ENCODE results near the gene OR51B4.
"Not testable (repeated sequence)": the region's sequence is repeated elsewhere in the genome, so short reads cannot be mapped to it uniquely, and the experiment has no call there.

Gene OR51B4

DNA sequence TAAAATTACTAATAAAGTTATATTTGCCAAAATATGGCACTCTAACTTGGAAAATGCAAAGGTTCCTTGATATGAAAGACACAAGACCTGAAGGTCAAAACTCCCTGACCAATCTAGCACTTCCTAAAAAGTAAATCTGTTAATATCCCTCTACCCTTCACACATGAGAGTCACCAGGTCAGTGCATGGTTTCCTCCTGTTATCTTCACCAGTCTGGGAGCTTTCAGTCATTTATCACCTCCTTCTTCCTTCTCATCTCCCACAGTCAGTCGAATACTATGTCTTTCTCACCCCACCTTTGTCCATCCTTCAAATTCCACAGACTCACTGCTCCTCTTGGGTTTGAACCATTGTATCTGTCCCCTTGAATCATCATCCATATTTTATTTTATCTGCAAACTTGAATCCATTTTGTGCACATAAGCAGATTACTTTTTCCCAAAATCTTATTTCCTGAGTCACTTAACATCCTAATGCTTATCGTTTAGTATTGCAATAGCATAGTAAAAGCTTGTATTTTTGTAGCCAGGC, 34.6 kb downstream of the OR51B4 start:
- in situ Hi-C loops (cut with HindIII; ENCODE audit: low sequenced_read_pairs) = no loop called here
- TF ChIP-seq, protein P1, sequence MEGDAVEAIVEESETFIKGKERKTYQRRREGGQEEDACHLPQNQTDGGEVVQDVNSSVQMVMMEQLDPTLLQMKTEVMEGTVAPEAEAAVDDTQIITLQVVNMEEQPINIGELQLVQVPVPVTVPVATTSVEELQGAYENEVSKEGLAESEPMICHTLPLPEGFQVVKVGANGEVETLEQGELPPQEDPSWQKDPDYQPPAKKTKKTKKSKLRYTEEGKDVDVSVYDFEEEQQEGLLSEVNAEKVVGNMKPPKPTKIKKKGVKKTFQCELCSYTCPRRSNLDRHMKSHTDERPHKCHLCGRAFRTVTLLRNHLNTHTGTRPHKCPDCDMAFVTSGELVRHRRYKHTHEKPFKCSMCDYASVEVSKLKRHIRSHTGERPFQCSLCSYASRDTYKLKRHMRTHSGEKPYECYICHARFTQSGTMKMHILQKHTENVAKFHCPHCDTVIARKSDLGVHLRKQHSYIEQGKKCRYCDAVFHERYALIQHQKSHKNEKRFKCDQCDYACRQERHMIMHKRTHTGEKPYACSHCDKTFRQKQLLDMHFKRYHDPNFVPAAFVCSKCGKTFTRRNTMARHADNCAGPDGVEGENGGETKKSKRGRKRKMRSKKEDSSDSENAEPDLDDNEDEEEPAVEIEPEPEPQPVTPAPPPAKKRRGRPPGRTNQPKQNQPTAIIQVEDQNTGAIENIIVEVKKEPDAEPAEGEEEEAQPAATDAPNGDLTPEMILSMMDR (IDR thresholded peaks at IDR 0.05; ENCODE audit: low read depth, low read length, missing control alignments) = no peak
- DNase-seq (ENCODE audit: low read depth) = no peak
- H3K4me3 ChIP-seq (ENCODE audit: low read depth, low read length) = no peak overlapping the region

DNA sequence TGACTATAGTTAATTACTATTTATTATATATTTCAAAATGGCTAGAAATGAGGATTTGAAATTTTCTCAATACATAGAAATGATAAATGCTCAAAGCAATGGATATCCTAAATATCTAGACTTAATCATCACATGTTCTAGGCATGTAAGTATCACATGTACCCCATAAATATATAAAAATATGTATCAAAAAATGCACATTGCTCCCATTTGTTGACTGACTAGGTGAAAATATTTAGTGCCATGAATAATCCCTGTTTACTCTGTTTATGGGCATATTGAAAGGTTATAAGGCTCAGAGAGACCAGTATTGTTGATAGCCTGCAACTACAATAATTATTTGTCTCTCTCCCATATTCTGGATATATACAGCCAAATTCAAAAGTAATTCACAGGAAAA, 35.1 kb downstream of the OR51B4 start:
- TF ChIP-seq, protein P1 (IDR thresholded peaks at IDR 0.05; ENCODE audit: low read depth, low read length, missing control alignments) = no peak
- no peak overlapping the region for H3K4me3 ChIP-seq (ENCODE audit: low read depth, low read length)
- in situ Hi-C loops (cut with HindIII; ENCODE audit: low sequenced_read_pairs) = no loop called here
- DNase-seq (ENCODE audit: low read depth) = no peak

DNA sequence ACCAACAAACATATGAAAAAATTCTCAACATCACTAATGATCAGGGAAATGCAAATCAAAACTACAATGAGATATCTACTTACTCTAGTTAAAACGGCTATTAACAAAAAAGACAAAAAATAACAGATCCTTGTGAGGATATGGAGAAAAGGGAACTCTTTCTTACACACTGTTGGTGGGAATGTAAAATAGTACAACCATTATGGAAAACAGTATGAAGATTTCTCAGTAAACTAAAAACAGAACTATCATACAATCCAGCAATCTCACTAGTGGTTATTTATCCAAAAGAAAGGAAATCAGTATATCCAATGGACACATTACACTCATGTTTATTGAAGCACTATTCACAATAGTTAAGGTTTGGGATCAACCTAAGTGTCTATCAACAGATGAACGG, 35.9 kb downstream of the OR51B4 start:
- TF ChIP-seq, protein P1 (IDR thresholded peaks at IDR 0.05; ENCODE audit: low read depth, low read length, missing control alignments) = no peak
- in situ Hi-C loops (cut with HindIII; ENCODE audit: low sequenced_read_pairs) = no loop called here
- H3K4me3 ChIP-seq (ENCODE audit: low read depth, low read length) = no peak overlapping the region
- DNase-seq (ENCODE audit: low read depth) = no peak

DNA sequence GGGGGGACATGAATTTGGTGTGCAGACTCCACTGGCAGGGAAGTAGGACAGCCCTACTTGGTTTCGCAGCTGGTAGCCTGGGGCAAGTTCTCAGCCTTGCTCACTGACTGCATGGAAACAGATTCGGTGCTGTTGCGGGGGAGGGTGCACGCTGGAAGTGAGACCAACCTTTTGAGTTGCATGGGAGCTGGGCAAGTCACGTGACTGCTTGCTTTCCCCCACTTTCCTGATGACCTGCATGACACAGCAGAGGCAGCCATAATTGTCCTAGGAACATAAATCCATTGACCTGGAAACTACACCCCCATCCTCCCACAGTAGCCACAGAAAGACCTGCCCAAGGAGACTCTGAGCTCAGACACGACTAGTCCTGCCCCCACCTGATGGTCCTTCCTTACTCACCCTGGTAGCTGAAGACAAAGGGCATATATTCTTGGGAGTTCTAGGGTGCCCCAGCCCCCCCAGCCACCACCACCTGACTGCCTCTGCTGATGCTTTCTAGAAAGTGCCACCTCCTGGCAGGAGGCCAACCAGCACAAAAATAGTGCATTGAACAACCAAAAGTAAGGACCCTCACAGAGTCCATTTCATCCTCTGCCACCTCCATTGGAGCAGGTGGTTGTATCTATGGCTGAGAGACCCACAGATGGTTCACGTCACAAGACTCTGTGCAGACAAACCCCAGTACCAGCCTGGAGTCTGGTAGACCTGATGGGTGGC, 43.0 kb downstream of the OR51B4 start:
- TF ChIP-seq, protein P1 (IDR thresholded peaks at IDR 0.05; ENCODE audit: low read depth, low read length, missing control alignments) = no peak
- in situ Hi-C loops (cut with HindIII; ENCODE audit: low sequenced_read_pairs) = no loop called here
- no peak for DNase-seq (ENCODE audit: low read depth)
- H3K4me3 ChIP-seq (ENCODE audit: low read depth, low read length) = no peak overlapping the region

DNA sequence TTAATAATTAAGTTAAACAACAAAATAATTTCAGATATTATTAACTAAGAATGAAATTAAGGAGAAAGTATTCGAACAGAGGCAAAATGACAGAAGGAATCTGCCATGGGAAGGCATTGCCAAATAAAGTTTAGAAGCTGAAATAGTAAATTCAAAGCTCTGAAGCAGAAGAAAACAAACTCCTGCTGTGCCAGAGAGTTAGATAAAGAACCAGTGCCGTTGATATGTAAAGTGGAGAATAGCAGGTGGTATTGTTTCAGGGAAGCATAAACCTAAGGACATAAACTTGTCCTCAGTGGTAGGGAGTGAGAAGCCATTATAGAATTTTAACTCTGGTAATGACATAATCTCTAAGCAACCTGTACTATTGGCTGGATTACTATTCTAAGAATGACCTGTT, 44.5 kb downstream of the OR51B4 start:
- no peak for DNase-seq (ENCODE audit: low read depth)
- TF ChIP-seq, protein P1 (IDR thresholded peaks at IDR 0.05; ENCODE audit: low read depth, low read length, missing control alignments) = no peak
- in situ Hi-C loops (cut with HindIII; ENCODE audit: low sequenced_read_pairs) = no loop called here
- H3K4me3 ChIP-seq (ENCODE audit: low read depth, low read length) = no peak overlapping the region

DNA sequence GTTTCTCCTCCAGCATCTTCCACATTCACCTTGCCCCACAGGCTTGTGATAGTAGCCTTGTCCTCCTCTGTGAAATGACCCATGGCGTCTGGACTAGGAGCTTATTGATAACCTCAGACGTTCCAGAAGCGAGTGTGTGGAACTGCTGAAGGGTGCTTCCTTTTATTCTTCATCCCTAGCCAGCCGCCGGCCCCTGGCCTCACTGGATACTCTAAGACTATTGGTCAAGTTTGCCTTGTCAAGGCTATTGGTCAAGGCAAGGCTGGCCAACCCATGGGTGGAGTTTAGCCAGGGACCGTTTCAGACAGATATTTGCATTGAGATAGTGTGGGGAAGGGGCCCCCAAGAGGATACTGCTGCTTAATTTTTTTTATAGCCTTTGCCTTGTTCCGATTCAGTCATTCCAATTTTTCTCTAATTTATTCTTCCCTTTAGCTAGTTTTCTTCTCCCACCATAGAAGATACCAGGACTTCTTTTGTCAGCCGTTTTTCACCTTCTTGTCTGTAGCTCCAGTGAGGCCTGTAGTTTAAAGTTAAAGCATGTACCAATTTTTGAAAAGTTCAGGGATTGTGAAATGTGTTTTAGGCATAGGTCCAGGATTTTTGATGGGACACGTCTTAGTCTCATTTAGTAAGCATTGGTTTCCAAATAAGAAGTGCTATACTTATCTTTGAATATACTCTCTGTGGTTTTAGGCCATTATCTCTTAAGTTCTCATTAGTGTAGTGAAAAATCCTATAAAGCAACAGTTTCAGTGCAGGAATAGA, 46.9 kb downstream of the OR51B4 start, which contains the start of gene HBG2:
HBG2 (minus strand) TSS at position 136 of the 768 bp plus-strand sequence; CDS start at position 83, 53 bp downstream.
- in situ Hi-C loops (cut with HindIII; ENCODE audit: low sequenced_read_pairs); DNase-seq (ENCODE audit: low read depth): not testable (repeated sequence)

DNA sequence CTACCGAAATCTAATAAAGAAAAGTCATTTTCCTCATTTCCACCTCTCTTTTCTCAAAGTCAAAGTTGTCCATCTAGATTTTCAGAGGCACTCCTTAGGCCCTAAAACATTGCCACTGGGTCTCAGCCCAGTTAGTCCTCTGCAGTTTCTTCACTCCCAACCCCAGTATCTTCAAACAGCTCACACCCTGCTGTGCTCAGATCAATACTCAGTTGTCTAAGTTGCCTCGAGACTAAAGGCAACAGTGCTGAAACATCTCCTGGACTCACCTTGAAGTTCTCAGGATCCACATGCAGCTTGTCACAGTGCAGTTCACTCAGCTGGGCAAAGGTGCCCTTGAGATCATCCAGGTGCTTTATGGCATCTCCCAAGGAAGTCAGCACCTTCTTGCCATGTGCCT, 47.7 kb downstream of the OR51B4 start:
- H3K4me3 ChIP-seq (ENCODE audit: low read depth, low read length); DNase-seq (ENCODE audit: low read depth); in situ Hi-C loops (cut with HindIII; ENCODE audit: low sequenced_read_pairs): not testable (repeated sequence)

More for the DNA sequence above, 46.9 kb downstream of the OR51B4 start, which contains the start of gene HBG2:
- not testable (repeated sequence) for H3K4me3 ChIP-seq (ENCODE audit: low read depth, low read length)

DNA sequence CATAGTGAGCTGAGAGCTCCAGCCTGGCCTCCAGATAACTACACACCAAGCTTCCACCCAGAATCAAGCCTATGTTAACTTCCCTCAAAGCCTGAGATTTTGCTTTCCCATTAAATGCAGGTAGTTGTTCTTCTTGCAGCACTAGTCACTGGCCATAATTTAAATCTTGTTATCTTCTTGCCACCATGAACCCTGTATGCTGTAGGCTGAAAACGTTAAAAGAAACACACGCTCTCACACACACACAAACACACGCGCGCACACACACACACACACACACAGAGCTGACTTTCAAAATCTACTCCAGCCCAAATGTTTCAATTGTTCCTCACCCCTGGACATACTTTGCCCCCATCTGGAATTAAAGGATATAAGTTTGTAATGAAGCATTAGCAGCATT, 48.3 kb downstream of the OR51B4 start:
- DNase-seq (ENCODE audit: low read depth); H3K4me3 ChIP-seq (ENCODE audit: low read depth, low read length); in situ Hi-C loops (cut with HindIII; ENCODE audit: low sequenced_read_pairs): not testable (repeated sequence)
